Lower leg skin (tissue), 3 donors: Measurements from ENCODE around the gene LDLRAD3.

Source experiments
- POLR2A ChIP-seq, 2 donors: fragments of 450-650 bp; IDR thresholded peaks; one replicate each; pipeline ENCODE4 v1.6.1; 2016 to 2017; ENCODE audit warnings: antibody characterized with exemption in 2 of 2, mild to moderate bottlenecking in 1 of 2, moderate library complexity in 1 of 2
- TF ChIP-seq, protein P1 (sequence below), 3 donors: fragments of 450-650 bp; IDR thresholded peaks; one replicate each; pipeline ENCODE4 v1.5.1; 2016; ENCODE audit warnings: antibody characterized with exemption in 3 of 3, mild to moderate bottlenecking in 3 of 3, moderate library complexity in 2 of 3

DNA sequence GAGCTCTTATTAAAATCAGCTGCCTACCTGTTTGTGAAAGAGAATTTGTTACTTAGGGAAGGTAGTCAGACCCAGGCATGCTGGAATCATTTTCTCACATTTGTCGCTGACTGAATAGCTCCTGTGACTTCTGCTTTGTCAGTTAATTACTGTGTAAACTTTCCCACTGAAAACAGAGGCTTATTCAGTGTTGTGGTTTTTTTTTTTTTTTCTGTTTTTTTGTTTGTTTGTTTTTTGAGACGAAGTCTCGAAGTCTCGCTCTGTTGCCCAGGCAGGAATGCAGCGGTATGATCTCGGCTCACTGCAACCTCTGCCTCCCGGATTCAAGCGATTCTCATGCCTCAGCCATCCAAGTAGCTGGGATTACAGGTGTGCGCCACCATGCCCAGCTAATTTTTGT, 5.6 kb upstream of the LDLRAD3 start:
- TF ChIP-seq POLR2A (IDR thresholded peaks at IDR 0.05) = no peak
- TF ChIP-seq, protein P1, sequence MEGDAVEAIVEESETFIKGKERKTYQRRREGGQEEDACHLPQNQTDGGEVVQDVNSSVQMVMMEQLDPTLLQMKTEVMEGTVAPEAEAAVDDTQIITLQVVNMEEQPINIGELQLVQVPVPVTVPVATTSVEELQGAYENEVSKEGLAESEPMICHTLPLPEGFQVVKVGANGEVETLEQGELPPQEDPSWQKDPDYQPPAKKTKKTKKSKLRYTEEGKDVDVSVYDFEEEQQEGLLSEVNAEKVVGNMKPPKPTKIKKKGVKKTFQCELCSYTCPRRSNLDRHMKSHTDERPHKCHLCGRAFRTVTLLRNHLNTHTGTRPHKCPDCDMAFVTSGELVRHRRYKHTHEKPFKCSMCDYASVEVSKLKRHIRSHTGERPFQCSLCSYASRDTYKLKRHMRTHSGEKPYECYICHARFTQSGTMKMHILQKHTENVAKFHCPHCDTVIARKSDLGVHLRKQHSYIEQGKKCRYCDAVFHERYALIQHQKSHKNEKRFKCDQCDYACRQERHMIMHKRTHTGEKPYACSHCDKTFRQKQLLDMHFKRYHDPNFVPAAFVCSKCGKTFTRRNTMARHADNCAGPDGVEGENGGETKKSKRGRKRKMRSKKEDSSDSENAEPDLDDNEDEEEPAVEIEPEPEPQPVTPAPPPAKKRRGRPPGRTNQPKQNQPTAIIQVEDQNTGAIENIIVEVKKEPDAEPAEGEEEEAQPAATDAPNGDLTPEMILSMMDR (IDR thresholded peaks at IDR 0.05) = no peak
